Sigmoid colon (tissue), 7 donors: Measurements from ENCODE around the gene CERS2. TPM values are rescaled to one million over a fixed set of nuclear protein-coding genes. Genes with fewer than 3 reads are reported as not detected.

Source experiments
- DNase-seq: peaks from one replicate; pipeline ENCODE4 v3.0.0-alpha.2; 2019
- H3K27ac ChIP-seq, 4 donors: fragments of 200-600 bp; sonication (generic); one replicate each; pipeline ENCODE4 v1.5.1; 2016 to 2019; ENCODE audit warnings: mild to moderate bottlenecking in 1 of 4
- H3K27me3 ChIP-seq, 3 donors: fragments of 200-600 bp; sonication (generic); one replicate each; pipeline ENCODE4 v1.5.1; 2019; ENCODE audit warnings: mild to moderate bottlenecking in 1 of 3
- H3K36me3 ChIP-seq, 4 donors: fragments of 200-600 bp; sonication (generic); one replicate each; pipeline ENCODE4 v1.5.1; 2016 to 2019
- H3K4me1 ChIP-seq, 4 donors: fragments of 200-600 bp; sonication (generic); one replicate each; pipeline ENCODE4 v1.5.1; 2017 to 2019
- H3K4me3 ChIP-seq, 4 donors: fragments of 200-600 bp; sonication (generic); one replicate each; pipeline ENCODE4 v1.5.1; 2017 to 2019; ENCODE audit warnings: mild to moderate bottlenecking in 2 of 4, moderate library complexity in 1 of 4
- H3K9me3 ChIP-seq, 4 donors: fragments of 200-600 bp in 3 of 4; sonication (generic) in 3 of 4; one replicate each; pipeline versions ENCODE4 v1.5.1 to v1.6.1; 2013 to 2019
- CTCF ChIP-seq, 4 experiments: fragments of 450-650 bp in 3 of 4; fragments of 200-600 bp in 1 of 4; IDR thresholded peaks; one replicate each; pipeline ENCODE4 v1.5.1; 2016 to 2019; ENCODE audit warnings: antibody characterized with exemption in 4 of 4, mild to moderate bottlenecking in 3 of 4, moderate library complexity in 2 of 4
- EP300 ChIP-seq, 4 donors: sonication (generic); formaldehyde crosslinking; IDR thresholded peaks; one replicate each; pipeline ENCODE4 v1.6.1; 2017; ENCODE audit warnings: antibody characterized with exemption in 4 of 4
- POLR2A ChIP-seq, 2 donors: fragments of 450-650 bp; IDR thresholded peaks; one replicate each; pipeline ENCODE4 v1.6.1; 2016; ENCODE audit warnings: antibody characterized with exemption in 2 of 2, mild to moderate bottlenecking in 2 of 2, moderate library complexity in 2 of 2
- POLR2AphosphoS5 ChIP-seq, 4 donors: sonication (generic); formaldehyde crosslinking; IDR thresholded peaks; one replicate each; pipeline ENCODE4 v1.6.1; 2017; ENCODE audit warnings: antibody characterized with exemption in 4 of 4
- WGBS, 2 donors: extraction: QIAGEN DNeasy Blood & Tissue Kit; methylation state at CpG; one replicate each; pipeline ENCODE4 v1.1.7; 2013; 5-methylcytosine and 5-hydroxymethylcytosine counted together
- intact Hi-C: fragments of 100-400 bp; cut with DNase I; formaldehyde crosslinking; loops from one replicate; pipeline ENCODE4 v1.15.1; 2023
- polyA plus RNA-seq, 3 donors: library from polyadenylated mRNA; stranded (reverse); fragments of 200-250 nt; gene quantifications; one replicate each; pipeline ENCODE4 v1.2.3, GENCODE V29; 2013
- small RNA-seq, 3 donors: library from RNA; depleted of rRNA; stranded (forward); fragments of <200 nt; gene quantifications; one replicate each; pipeline ENCODE3, GENCODE V24; 2016
- total RNA-seq, 4 donors: library from RNA; depleted of rRNA; stranded (reverse); fragments of >200 nt; gene quantifications; one replicate each; pipeline ENCODE4 v1.1.0, GENCODE V29; 2016
- donor health status: healthy with polysubstance abuse.
- donor health status: Bipolar disorder and iron deficiency.
- donor health status: healthy.

Gene CERS2
- total and polyA plus RNA-seq, 7 donors, result 50.6 to 115 (median 82.0) TPM

- intact Hi-C loops, result loop anchor here (10.0 kb wide), 2 partner anchors 228 to 358 kb away; partner anchors contain the start of gene GOLPH3L
- H3K4me1 ChIP-seq, result peaks cover 0 to 10% (median 10%) of the 10 kb centered on the region in 4 donors
- WGBS, 2 donors, result 39 to 40% methylated on average over 2 of the region's 2 CpGs
- TF ChIP-seq CTCF (IDR thresholded peaks at IDR 0.05) (peak; percentile 30 to 70 (median 62)), POLR2A (IDR thresholded peaks at IDR 0.05) (no peak)
- DNase-seq, result peak; percentile 84
- H3K27ac ChIP-seq, result no peak overlapping the region
- H3K27me3 ChIP-seq, result no peaks in the 10 kb centered on the region
- H3K4me3 ChIP-seq, result no peak overlapping the region
- H3K9me3 ChIP-seq, result no peaks in the 10 kb centered on the region
- H3K36me3 ChIP-seq, result peaks cover 0 to 2% (median 0%) of the 10 kb centered on the region in 4 donors
Observed at GRCh38 chr1:150922519-150922975, 52.1 kb downstream of the CERS2 start.

GRCh38 chr1:150917387-150917786 is 57.2 kb downstream of the CERS2 start:
- DNase-seq, result no peak
- Histone ChIP-seq H3K4me3 (no peak overlapping the region), H3K9me3 (no peaks in the 10 kb centered on the region), H3K36me3 (no peaks in the 10 kb centered on the region), H3K27me3 (no peaks in the 10 kb centered on the region), H3K4me1 (no peaks in the 10 kb centered on the region), H3K27ac (no peak overlapping the region)
- TF ChIP-seq EP300 (IDR thresholded peaks at IDR 0.05) (no peak), POLR2AphosphoS5 (IDR thresholded peaks at IDR 0.05) (no peak), CTCF (IDR thresholded peaks at IDR 0.05) (no peak), POLR2A (IDR thresholded peaks at IDR 0.05) (no peak)
- intact Hi-C loops, result no loop called here
- WGBS, 2 donors, result 20 to 72% methylated on average over 7 of the region's 7 CpGs

Small RNA genes lying within 50 kb of the gene (small RNA-seq; reads per million reads assigned to genes)
- 0 reads per million in 3 donors for gene RNU6-884P

Other genes starting within 250 kb of the CERS2 start
- gene CTSS, start 209.1 kb downstream of the CERS2 start, total RNA-seq, result 10 to 100 TPM; 16.3 to 63.3 (median 44.6) TPM
- gene CTSS, start 209.1 kb downstream of the CERS2 start, polyA plus RNA-seq, result 100 to 1,000 TPM in 2 of 3 donors, 10 to 100 TPM in 1; 69.7 to 267 (median 264) TPM
- gene CTSK, start 166.6 kb downstream of the CERS2 start, total RNA-seq, result 100 to 1,000 TPM in 1 of 4 donors, 10 to 100 TPM in 3; 33.5 to 114 (median 82.7) TPM
- gene CTSK, start 166.6 kb downstream of the CERS2 start, polyA plus RNA-seq, result 10 to 100 TPM in 2 of 3 donors, 1 to 10 TPM in 1; 7.6 to 66.3 (median 56.5) TPM
- 10 to 100 TPM; 39.9 to 64.8 (median 56.6) TPM for gene ARNT, start 98.2 kb downstream of the CERS2 start, total RNA-seq
- 10 to 100 TPM; 19.1 to 22.8 (median 21.5) TPM for gene ARNT, start 98.2 kb downstream of the CERS2 start, polyA plus RNA-seq
- not detected for gene CTXND2, start 87.7 kb downstream of the CERS2 start, total RNA-seq
- not detected for gene CTXND2, start 87.7 kb downstream of the CERS2 start, polyA plus RNA-seq
- gene SETDB1, start 48.5 kb downstream of the CERS2 start, total RNA-seq, result 10 to 100 TPM; 23.9 to 36.0 (median 30.3) TPM
- 10 to 100 TPM in 1 of 3 donors, 1 to 10 TPM in 2; 5.5 to 24.5 (median 9.0) TPM for gene SETDB1, start 48.5 kb downstream of the CERS2 start, polyA plus RNA-seq
- under 1 TPM in 1 of 4 donors, not detected in 3; 0.36 TPM for gene ANXA9, start 7.5 kb upstream of the CERS2 start, total RNA-seq
- under 1 TPM in 2 of 3 donors, not detected in 1; 0.45 to 0.60 TPM for gene ANXA9, start 7.5 kb upstream of the CERS2 start, polyA plus RNA-seq
- gene MINDY1, start 32.1 kb upstream of the CERS2 start, total RNA-seq, result 10 to 100 TPM; 21.7 to 51.8 (median 27.0) TPM
- 10 to 100 TPM; 15.6 to 26.4 (median 22.1) TPM for gene MINDY1, start 32.1 kb upstream of the CERS2 start, polyA plus RNA-seq
- gene PRUNE1, start 33.6 kb upstream of the CERS2 start, total RNA-seq, result 10 to 100 TPM; 16.7 to 33.9 (median 27.7) TPM
- gene PRUNE1, start 33.6 kb upstream of the CERS2 start, polyA plus RNA-seq, result 10 to 100 TPM; 15.5 to 18.7 (median 18.6) TPM
- under 1 TPM in 2 of 4 donors, not detected in 2; 0.28 to 0.36 TPM for gene BNIPL, start 61.8 kb upstream of the CERS2 start, total RNA-seq
- under 1 TPM in 1 of 3 donors, not detected in 2; 0.47 TPM for gene BNIPL, start 61.8 kb upstream of the CERS2 start, polyA plus RNA-seq
- gene C1orf56, start 72.9 kb upstream of the CERS2 start, total RNA-seq, result 1 to 10 TPM; 4.1 to 7.8 (median 7.0) TPM
- 1 to 10 TPM in 2 of 3 donors, under 1 TPM in 1; 0.46 to 2.3 (median 1.2) TPM for gene C1orf56, start 72.9 kb upstream of the CERS2 start, polyA plus RNA-seq
- 10 to 100 TPM; 37.8 to 53.6 (median 47.1) TPM for gene CDC42SE1, start 84.8 kb upstream of the CERS2 start, total RNA-seq
- gene CDC42SE1, start 84.8 kb upstream of the CERS2 start, polyA plus RNA-seq, result 10 to 100 TPM; 35.4 to 82.8 (median 52.7) TPM
- gene MLLT11, start 85.6 kb upstream of the CERS2 start, total RNA-seq, result 1 to 10 TPM; 2.1 to 5.0 (median 4.1) TPM
- 1 to 10 TPM in 1 of 3 donors, under 1 TPM in 2; 0.60 to 2.9 (median 0.69) TPM for gene MLLT11, start 85.6 kb upstream of the CERS2 start, polyA plus RNA-seq
- 10 to 100 TPM; 20.6 to 27.0 (median 25.3) TPM for gene GABPB2, start 95.9 kb upstream of the CERS2 start, total RNA-seq
- 1 to 10 TPM; 3.6 to 7.9 (median 4.2) TPM for gene GABPB2, start 95.9 kb upstream of the CERS2 start, polyA plus RNA-seq
- gene SEMA6C, start 171.8 kb upstream of the CERS2 start, total RNA-seq, result 10 to 100 TPM in 2 of 4 donors, 1 to 10 TPM in 2; 5.0 to 20.6 (median 7.8) TPM
- gene SEMA6C, start 171.8 kb upstream of the CERS2 start, polyA plus RNA-seq, result 1 to 10 TPM in 2 of 3 donors, under 1 TPM in 1; 0.23 to 4.1 (median 1.2) TPM
- 1 to 10 TPM; 1.9 to 9.5 (median 7.5) TPM for gene TNFAIP8L2, start 181.8 kb upstream of the CERS2 start, total RNA-seq
- gene TNFAIP8L2, start 181.8 kb upstream of the CERS2 start, polyA plus RNA-seq, result 10 to 100 TPM; 11.4 to 12.7 (median 12.6) TPM
- gene LYSMD1, start 191.1 kb upstream of the CERS2 start, total RNA-seq, result 10 to 100 TPM; 15.5 to 22.7 (median 19.0) TPM
- 1 to 10 TPM; 4.2 to 7.9 (median 7.8) TPM for gene LYSMD1, start 191.1 kb upstream of the CERS2 start, polyA plus RNA-seq
- gene SCNM1, start 191.3 kb upstream of the CERS2 start, total RNA-seq, result 10 to 100 TPM; 17.5 to 24.2 (median 19.8) TPM
- 10 to 100 TPM; 35.4 to 42.4 (median 35.6) TPM for gene SCNM1, start 191.3 kb upstream of the CERS2 start, polyA plus RNA-seq
- gene TMOD4, start 201.1 kb upstream of the CERS2 start, total RNA-seq, result 1 to 10 TPM in 1 of 4 donors, not detected in 3; 1.1 TPM
- 1 to 10 TPM in 1 of 3 donors, under 1 TPM in 1, not detected in 1; 0.07 to 2.1 TPM for gene TMOD4, start 201.1 kb upstream of the CERS2 start, polyA plus RNA-seq
- gene VPS72, start 215.4 kb upstream of the CERS2 start, total RNA-seq, result 10 to 100 TPM; 34.6 to 49.7 (median 44.8) TPM
- 10 to 100 TPM; 24.0 to 36.2 (median 32.4) TPM for gene VPS72, start 215.4 kb upstream of the CERS2 start, polyA plus RNA-seq
- gene PIP5K1A, start 223.7 kb upstream of the CERS2 start, total RNA-seq, result 10 to 100 TPM; 33.2 to 51.5 (median 37.8) TPM
- gene PIP5K1A, start 223.7 kb upstream of the CERS2 start, polyA plus RNA-seq, result 10 to 100 TPM in 2 of 3 donors, 1 to 10 TPM in 1; 9.6 to 23.7 (median 19.0) TPM